ENCODE results near the gene ODF2. TPM values are rescaled to one million over a fixed set of nuclear protein-coding genes. Genes with fewer than 3 reads are reported as not detected.

ODF2 gene
- total and polyA plus RNA-seq, 10 of the 15 experiments (the other 5 are each of a cell fraction or from before 2014, with no cell fraction given) = 8.7 to 65.1 (median 38.5) TPM

DNA sequence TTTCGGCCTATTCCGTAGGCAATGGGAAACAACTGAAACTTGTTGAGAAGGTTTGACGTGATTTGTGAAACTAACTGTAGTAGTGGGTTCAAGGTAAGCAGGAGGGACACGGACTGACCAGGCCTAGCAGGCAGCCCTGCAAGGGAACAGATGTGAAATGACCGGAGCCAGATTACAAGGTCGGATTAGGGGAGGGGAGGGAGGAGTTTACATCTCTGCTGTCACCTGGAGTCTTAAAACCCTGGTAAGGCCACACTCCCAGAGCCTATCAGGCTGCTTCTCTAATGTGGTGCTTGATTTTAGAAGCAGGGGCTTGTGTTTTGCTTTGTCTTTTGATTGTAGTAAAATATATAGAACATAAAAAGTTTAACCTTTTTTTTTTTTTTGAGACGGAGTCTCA lies 93.1 kb downstream of the ODF2 start (continued):
- TF ChIP-seq, protein P1, sequence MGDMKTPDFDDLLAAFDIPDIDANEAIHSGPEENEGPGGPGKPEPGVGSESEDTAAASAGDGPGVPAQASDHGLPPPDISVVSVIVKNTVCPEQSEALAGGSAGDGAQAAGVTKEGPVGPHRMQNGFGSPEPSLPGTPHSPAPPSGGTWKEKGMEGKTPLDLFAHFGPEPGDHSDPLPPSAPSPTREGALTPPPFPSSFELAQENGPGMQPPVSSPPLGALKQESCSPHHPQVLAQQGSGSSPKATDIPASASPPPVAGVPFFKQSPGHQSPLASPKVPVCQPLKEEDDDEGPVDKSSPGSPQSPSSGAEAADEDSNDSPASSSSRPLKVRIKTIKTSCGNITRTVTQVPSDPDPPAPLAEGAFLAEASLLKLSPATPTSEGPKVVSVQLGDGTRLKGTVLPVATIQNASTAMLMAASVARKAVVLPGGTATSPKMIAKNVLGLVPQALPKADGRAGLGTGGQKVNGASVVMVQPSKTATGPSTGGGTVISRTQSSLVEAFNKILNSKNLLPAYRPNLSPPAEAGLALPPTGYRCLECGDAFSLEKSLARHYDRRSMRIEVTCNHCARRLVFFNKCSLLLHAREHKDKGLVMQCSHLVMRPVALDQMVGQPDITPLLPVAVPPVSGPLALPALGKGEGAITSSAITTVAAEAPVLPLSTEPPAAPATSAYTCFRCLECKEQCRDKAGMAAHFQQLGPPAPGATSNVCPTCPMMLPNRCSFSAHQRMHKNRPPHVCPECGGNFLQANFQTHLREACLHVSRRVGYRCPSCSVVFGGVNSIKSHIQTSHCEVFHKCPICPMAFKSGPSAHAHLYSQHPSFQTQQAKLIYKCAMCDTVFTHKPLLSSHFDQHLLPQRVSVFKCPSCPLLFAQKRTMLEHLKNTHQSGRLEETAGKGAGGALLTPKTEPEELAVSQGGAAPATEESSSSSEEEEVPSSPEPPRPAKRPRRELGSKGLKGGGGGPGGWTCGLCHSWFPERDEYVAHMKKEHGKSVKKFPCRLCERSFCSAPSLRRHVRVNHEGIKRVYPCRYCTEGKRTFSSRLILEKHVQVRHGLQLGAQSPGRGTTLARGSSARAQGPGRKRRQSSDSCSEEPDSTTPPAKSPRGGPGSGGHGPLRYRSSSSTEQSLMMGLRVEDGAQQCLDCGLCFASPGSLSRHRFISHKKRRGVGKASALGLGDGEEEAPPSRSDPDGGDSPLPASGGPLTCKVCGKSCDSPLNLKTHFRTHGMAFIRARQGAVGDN (IDR thresholded peaks at IDR 0.05) = no peak
- TF ChIP-seq CREM (IDR thresholded peaks at IDR 0.05; ENCODE audit: low read depth) = no peak
- no peak for TF ChIP-seq RAD21 (IDR thresholded peaks at IDR 0.05; ENCODE audit: insufficient read depth, low read depth, low read length)
- TF ChIP-seq, protein P2, sequence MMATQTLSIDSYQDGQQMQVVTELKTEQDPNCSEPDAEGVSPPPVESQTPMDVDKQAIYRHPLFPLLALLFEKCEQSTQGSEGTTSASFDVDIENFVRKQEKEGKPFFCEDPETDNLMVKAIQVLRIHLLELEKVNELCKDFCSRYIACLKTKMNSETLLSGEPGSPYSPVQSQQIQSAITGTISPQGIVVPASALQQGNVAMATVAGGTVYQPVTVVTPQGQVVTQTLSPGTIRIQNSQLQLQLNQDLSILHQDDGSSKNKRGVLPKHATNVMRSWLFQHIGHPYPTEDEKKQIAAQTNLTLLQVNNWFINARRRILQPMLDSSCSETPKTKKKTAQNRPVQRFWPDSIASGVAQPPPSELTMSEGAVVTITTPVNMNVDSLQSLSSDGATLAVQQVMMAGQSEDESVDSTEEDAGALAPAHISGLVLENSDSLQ (IDR thresholded peaks at IDR 0.05) = no peak
- no peak for TF ChIP-seq POLR2A (IDR thresholded peaks at IDR 0.05; ENCODE audit: low read depth, low read length)
- TF ChIP-seq, protein P3, sequence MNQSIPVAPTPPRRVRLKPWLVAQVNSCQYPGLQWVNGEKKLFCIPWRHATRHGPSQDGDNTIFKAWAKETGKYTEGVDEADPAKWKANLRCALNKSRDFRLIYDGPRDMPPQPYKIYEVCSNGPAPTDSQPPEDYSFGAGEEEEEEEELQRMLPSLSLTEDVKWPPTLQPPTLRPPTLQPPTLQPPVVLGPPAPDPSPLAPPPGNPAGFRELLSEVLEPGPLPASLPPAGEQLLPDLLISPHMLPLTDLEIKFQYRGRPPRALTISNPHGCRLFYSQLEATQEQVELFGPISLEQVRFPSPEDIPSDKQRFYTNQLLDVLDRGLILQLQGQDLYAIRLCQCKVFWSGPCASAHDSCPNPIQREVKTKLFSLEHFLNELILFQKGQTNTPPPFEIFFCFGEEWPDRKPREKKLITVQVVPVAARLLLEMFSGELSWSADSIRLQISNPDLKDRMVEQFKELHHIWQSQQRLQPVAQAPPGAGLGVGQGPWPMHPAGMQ (IDR thresholded peaks at IDR 0.05; ENCODE audit: borderline replicate concordance) = no peak
